ENCODE measurements around the gene TENM3.

Gene TENM3

DNA sequence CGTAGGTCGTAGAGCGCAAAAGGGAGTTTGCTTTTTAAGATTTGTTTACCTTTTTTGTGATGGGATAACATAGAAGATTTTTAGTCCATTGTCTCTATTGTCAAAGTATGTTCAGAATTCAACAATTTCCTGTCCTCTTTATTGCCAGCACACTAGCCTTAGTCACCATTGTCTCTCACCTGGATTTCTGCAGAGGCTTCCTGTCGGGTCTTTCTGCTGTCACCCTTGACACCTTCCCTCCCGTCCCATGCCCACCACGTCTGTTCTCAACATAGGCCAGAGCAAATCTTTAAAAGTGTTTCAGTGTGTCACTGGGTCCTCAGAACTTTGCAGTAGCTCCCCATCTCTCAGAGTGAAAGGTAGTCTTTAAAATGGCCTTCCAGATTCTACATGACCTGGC lies 323.9 kb downstream of the TENM3 start:
- DNase-seq (ENCODE audit: low spot score), result no peak

DNA sequence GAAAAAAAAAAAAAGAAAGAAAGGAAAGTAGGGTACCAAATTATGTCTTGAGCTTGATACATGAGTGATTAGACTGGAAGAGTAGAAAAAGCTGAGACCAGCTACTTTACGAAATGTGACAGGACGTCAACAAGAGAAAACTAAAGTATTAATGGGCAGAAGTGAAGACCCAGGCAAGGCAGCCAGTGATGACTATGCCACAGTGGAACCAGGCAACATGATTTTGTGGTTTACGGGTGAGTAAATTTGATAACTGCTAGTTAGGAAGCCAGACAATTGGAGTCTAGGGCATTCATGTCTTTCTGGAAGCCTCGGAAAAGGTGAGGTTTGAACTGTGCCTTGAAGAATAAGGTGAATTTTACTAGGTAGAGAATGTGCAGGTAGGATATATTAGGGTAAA lies 326.4 kb downstream of the TENM3 start:
- no peak for DNase-seq (ENCODE audit: low spot score)

DNA sequence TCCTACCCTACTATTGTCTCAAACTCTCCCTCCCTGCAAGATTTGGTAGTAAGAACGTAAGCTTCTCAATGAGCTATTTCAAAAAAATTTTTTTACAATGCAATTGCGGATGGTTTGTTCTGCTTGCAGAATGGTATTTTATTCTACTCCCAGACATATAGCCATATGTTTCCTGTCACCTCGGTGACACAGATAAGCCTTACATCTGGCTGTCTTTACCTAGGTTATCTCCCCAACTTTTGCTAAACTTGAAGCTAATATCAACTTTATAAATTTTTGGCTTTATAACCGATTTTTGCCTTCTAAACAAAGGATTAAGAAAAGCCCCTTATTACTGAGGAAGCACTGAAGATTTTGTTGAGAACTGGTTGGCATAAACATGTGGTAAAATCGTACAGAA lies 331.5 kb downstream of the TENM3 start:
- DNase-seq (ENCODE audit: low spot score), result no peak

DNA sequence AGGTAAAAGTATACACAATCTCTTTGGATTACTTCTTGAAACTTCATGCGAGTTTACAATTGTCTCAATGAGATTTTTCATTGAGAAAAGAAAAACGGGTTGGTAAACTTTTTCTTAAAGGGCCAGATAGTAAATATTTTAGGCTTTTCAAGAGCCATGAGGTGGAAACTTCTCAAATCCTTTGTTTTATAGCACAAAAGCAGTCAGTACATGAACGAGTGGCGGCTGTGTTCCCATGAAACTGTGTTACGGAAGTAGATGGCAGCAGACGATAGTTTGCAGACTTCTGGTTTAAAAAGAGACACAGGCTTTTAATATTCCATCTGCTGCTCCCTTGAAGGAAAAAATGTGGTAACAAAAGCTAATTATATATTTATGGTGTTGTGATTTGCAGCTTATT lies 332.0 kb downstream of the TENM3 start:
- no peak for DNase-seq (ENCODE audit: low spot score)

DNA sequence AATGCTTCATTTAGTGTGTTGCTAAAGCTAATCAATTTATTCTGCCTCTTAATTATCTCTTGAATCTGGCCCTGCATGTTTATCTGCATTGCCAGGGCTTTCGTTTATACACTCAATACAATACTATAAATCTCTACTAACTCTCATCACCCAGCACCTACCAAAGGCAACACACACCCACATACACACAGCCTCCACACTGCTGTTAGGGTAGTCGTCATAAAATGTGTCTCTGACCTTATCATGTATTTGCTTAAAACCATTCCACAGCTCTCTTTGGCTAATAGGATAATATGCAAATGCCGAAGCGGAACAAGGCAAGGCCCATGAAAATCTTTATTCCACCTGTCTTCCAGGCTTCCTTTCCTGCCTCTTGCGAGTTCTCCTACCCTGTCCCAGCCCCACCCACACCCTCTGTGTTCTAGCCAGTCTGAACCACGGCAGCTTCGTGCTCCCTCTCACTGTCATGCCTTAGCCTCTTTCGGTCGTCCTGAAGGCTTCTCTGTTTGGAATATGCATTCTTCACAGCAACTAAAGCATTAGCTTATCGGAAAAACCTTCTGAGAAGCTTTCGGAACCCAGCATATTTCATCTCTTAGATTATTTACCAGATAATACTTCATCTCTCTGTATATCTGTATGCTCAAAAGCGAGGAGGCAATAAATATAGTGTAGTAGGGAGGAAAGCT lies 333.5 kb downstream of the TENM3 start:
- no peak for DNase-seq (ENCODE audit: low spot score)

DNA sequence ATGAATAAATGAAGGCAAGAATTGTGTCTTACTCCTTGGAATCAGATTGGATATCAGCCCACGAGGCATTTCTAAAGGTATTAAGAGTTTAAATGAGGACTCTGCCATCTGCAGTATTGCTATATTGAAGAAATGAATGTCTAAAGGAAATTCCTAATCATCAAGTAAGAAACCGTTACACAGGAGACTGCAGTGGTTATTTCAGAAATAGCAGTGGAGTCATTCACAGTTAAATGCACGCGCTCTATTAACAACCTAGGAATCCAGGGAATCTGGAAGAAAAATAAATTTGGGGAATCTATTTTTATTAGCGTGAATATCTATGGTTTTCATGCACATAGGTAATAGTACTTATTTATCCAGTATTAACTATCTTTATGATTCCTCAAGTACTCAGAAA lies 334.2 kb downstream of the TENM3 start:
- DNase-seq (ENCODE audit: low spot score), result no peak

DNA sequence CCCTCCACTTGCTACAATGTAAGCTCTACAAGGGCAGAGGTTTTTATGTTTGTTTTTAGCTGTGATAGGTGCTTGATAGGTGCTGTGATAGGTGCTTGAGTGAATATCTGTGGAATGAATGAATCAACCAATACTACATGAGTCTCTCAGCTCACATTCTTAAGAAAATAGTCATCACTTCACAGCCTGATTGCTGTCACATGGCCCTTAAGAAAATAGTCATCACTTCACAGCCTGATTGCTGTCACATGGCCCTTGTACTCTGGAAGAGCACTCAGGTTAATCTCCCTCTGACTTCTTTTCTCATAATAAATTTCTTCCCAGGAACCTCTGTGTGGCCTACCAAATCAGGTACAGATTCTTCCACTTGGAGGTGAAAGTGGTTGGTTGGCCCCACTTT lies 335.2 kb downstream of the TENM3 start:
- peak; percentile 46 for DNase-seq (ENCODE audit: low spot score)

DNA sequence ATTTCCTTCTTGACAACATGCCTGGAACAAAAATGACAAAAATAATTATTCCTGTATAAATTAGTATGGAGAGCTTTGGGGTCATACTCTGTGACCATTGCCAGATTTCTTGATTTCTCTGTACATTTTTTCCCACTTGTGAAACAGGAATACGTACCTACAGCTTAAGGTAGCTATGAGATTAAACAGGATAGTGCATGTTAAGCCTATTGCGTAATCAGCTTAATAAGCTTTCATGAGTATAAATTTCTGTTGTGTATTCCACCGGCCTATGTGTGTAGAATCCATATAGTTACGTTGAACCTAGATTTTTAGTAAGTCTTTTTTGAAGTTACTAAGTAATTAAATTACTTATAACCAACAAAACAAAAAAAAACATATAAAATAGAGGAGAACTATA lies 339.0 kb downstream of the TENM3 start:
- DNase-seq (ENCODE audit: low spot score), result no peak

DNA sequence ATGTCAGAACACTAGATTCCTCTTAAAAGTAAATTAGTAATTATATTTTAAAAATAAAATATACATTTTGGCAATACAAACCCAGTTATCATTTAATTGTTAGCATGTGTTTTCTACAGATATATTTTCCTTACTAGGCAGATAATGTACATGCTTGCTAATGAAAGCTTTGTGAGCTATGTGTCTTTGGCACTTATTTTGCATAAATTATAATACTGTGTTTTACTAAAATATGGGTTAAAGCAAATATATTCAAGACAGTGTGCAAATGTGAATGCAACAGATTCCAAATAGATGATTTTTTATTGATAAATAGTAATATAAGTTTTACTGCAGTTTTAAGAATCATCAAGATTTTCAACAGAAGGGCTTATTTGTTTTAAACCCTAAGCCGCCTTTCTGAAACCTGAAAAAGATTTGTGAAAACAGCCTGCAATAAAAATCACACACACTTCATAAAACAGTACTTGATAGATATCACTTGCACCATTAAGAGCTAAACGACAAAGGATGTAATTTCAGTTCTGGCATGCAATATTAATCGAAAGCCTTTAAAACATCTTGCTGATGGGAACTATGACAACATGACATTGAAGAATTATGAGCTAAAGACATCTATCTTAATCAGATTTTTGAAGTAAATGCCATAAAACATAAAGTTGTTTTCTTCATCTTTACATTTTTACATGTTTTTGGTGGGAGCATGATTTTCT lies 340.7 kb downstream of the TENM3 start:
- DNase-seq (ENCODE audit: low spot score), result no peak

DNA sequence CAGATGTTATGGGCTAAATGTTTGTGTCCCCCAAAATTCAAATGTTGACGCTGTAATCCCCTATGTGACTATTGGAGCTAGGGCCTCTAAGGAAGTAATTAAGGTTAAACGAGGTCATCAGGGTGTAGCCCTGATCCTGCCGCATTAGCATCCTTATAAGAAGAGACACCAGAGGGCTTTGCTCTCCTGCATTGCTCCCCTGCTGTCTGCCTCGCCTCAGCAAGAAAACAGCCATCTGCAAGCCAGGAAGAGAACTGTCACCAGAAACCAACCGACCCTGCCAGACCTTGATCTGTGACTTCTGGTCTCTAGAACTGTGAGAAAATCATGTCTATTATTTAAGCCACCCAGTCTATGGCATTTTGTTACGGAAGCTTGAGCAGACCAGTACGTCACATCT lies 342.1 kb downstream of the TENM3 start:
- no peak for DNase-seq (ENCODE audit: low spot score)

DNA sequence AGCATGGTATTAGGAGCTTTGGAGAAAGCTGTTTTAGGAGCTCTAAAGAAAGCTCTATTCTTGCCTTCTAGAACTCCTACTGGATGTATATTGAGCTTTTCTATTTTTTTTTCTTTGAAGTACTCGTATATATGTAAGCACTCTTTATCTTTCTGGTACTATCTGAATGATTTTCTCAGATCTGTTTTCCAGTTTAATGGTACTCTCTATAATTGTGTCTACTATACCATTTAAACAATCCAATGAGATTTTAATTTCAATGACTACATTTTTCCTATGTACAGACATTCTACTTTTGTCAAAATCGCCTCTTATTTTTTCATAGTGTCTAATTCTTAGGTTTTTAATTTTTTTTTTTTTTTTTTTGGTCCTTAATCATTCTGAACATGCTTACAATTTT lies 345.9 kb downstream of the TENM3 start:
- no peak for DNase-seq (ENCODE audit: low spot score)

DNA sequence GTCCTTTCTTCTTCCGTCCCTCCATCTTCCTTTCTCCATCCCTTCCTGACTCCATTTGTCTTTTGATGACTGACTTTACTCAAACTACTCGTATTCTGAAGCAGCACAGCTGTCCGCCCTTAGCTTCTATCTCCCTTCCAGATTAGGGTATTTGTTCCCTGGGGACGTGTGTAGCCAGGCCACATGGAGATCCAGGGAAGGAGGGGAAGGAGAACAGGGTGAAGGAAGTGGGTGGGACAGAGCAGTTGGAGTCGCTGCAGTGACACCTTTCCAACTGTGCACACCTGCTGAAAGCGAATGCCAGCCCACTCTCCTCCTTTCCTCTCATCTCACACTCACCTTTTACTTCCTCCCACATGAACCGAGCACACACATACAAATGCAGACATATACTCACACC lies 350.2 kb downstream of the TENM3 start:
- no peak for DNase-seq (ENCODE audit: low spot score)

DNA sequence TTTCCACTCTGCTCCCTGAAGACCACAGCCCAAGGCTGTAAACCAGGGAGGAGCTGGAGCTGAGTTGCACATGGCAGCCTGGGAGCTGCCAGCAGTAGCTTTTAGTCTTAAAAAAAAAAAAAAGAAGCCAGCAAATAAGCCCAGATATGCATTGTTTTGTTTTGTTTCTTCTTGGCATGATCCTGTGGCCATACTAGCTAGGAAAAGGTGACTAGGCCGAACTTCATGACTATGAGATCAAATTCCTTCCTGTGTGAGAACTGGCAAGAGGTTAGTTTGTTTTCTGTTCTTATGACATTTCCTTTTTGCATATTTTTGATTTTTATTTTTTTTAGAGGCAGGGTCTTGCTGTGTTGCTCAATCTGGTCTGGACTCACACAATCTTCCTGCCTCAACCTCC lies 350.7 kb downstream of the TENM3 start:
- DNase-seq (ENCODE audit: low spot score), result peak; percentile 4

DNA sequence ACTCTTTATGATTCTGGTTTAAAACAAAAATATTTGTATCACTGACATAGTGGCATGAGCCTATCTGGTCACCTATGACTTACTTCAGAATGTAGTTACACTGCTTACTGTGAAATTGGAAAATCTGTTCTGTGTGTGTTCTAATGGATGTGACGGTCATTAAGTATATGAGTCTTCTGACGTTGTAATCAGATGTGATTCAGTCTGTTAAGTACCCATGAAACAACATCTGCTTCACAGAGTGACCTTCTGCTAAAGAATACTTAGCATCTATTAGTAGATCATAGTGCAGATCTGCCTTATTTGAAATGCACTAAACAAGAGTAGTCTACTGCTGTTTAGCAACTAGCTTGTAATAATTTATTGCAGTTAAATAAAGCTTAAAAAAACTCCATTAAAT lies 356.9 kb downstream of the TENM3 start:
- peak; percentile 6 for DNase-seq (ENCODE audit: low spot score)

DNA sequence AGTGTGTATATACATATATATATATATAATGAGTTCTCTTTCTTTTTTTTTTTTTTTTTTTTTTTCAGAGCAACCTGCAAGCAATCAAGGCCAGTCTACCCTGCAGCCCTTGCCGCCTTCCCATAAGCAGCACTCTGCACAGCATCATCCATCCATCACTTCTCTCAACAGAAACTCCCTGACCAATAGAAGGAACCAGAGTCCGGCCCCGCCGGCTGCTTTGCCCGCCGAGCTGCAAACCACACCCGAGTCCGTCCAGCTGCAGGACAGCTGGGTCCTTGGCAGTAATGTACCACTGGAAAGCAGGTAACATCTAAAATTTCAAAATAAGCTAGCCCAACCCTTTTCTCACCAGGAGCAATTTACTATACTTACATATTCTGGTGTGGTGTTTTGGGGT lies 357.7 kb downstream of the TENM3 start:
- no peak for DNase-seq (ENCODE audit: low spot score)

DNA sequence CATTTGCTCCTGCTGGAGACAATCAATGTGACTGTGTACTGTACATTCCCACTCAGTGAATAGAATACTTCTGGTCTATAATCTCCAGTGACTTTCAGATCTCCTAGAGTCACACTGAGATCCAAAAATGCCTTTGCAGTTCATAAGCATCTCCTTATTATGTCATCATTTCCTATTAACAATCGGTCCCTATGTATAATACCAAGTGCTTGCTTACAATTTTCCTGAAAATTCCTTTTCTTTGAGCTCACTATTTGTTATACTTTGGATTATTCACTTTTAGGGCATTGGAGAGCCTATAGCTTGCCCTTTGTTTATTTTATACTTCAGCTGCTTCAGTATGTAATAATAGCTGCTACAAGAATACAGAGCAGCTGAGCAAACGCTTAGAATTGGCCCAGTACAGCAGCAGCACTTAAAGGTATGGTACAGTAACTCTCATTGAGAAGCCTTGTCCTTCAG lies 361.0 kb downstream of the TENM3 start:
- peak; percentile 22 for DNase-seq (ENCODE audit: low spot score)

DNA sequence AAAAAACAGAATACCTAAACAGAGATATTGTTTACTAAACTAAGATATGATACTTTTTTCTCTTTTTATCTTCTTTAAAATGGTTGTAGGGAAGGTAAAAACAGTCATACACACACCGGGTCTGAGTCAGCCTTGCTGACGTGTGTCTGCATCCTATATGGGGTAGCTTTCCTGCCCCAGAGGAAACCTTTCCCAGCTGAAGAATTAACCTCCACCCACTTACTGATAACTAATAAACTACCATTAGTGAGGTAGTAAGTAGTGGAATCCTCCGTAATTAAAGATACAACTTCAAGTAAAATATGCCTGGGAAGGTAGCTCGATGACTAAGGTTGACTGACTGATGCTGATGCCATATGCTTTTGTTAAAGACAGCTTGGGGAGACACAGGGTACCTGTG lies 361.8 kb downstream of the TENM3 start:
- no peak for DNase-seq (ENCODE audit: low spot score)

DNA sequence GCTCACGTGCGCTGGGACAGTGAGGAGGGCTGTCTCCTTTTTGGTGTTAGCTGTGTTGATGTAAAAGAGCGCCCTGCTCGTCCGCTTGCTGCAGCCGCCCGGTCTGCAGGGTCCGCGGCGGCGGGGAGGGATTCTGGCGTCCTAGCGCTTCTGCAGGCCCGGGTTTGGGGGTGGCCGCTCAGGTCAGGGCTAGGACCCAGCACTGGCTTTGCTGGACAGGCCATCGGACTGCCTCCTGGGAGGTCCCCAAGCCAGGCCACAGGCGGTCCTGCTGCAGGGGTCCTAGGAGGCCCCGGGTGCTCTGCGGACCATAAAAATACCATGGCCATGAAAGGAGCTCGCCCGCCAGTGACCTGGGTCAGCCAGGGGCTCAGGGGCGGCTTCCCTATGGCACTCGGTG lies 365.3 kb downstream of the TENM3 start:
- DNase-seq (ENCODE audit: low spot score), result no peak

DNA sequence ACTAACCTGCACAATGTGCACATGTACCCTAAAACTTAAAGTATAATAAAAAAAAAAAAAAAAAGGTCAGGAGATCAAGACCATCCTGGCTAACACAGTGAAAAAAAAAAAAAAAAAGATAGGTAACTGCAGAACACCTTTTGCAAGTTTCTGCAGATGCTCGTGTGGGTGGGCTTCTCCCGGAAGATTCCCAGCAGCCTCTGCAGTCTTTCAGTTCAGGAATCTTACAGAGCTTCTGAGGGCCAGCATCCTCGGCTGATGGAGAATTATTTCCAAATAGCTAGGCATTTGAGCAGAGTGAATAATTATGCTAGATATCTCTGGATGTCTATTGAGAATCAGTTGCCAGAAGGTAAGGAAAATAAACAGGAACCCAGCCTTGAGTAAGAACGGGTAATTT lies 373.3 kb downstream of the TENM3 start:
- DNase-seq (ENCODE audit: low spot score), result no peak

DNA sequence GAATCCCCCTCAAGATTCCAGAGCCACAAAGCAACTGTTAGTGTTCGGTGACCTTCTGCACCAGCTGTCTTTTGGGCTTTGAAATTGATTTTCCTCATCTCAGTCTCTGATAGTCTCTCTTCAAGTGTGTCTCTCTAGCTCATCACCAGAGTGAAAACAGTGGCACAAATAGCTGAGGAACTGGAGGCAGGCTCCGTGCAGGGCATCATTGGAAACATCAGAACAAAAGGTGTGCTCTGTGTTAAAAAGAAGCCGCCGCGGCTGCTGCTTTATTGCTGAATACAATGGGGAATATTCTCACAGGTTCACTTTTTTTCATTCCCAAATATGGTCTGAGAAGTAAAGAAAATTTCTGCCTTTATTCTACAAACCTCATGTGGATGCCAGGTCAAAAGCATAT lies 376.5 kb downstream of the TENM3 start:
- DNase-seq (ENCODE audit: low spot score), result no peak

DNA sequence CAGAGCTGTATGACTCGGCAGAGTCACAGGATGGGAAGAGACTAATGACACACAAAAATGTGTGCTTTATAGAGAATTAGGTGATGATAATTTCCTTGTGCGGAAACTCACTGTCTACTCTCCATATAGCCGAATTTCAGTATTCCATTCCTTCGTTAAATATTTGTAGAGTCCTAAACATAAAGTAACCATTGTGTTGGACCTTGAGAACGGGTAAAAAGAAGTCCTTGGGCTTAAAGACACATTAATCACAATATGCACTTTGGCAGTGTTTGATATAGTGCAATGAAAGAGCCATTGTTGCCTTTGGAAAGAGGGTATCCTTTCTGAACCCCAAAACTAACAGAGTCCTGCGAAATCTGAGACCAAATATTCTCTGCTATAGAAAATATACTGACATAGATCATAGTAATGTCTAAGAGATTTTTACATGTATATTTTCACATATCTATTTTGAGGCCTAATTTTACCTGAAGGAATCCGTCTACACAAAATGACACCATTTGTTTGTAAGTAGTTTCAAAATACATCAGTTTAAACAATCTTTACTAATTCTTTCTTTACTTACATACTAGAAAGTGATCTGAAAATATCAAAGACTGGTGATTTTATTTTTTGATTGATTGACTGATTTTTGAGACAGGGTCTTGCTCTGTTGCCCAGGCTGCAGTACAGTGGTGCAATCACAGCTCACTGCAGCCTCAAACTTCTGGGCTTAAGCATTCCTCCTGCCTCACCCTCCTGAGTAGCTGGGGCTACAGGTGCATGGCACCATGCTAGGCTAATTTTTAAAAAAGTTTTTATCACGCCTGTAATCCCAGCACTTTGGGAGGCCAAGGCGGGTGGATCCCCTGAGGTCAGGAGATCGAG lies 377.1 kb downstream of the TENM3 start:
- no peak for DNase-seq (ENCODE audit: low spot score)

DNA sequence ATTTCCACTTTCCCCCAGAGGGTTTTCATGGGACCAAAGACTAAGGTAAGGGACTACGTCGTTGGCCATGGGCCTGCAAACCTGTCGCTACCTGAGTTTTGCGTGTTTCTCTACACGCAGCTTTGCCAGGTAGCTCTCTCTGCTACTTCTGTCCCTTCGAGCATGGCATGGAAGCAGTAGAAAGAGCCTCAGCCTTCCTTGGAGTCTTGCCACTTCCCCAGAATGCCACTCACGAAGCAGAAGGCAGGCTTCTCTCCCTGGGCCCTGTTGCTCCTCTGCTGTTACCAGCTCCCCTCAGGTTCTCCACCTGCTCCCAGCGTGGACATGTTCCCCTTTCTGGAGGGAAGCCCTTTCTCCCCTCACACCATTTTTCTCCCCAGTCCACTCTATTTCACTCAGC lies 381.1 kb downstream of the TENM3 start:
- DNase-seq (ENCODE audit: low spot score), result no peak

DNA sequence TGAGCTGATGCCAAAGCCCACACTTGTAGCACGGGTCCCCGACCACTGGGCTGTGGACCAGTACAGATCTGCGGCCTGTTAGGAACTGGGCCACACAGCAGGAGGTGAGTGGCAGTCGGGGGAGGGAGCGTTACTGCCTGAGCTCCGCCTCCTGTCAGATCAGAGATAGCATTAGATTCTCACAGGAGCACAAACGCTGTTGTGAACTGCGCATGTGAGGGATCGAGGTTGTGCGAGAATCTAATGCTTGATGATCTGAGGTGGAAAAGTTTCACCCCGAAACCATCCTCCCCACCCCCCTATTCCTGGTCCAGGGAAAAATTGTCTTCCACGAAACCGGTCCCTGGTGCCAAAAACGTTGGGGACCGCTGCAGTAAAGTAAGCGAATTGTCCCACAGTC lies 382.0 kb downstream of the TENM3 start:
- DNase-seq (ENCODE audit: low spot score), result no peak
